ENCODE measurements around the gene ZSCAN5B. TPM values are rescaled to one million over a fixed set of nuclear protein-coding genes. Genes with fewer than 3 reads are reported as not detected.

The ZSCAN5B gene
- total and polyA plus RNA-seq, 2 of the 13 experiments (the other 11 are each of a cell fraction or from before 2014, with no cell fraction given), result not detected

- TF ChIP-seq ISL2 (CRISPR knock-in tag; IDR thresholded peaks at IDR 0.05), result 0 out of 2 replicates have a peak, but pooled peaks have one; percentile 41
- peak; percentile 60; the same call in 1 of the 2 replicates for TF ChIP-seq CBFB (CRISPR knock-in tag; IDR thresholded peaks at IDR 0.05)
- no peak for TF ChIP-seq ZNF44 (CRISPR knock-in tag; IDR thresholded peaks at IDR 0.05)
- TF ChIP-seq ZNF644 (CRISPR knock-in tag; IDR thresholded peaks at IDR 0.05; ENCODE audit: low read depth), result no peak
- TF ChIP-seq JARID2 (CRISPR knock-in tag; IDR thresholded peaks at IDR 0.05; ENCODE audit: insufficient replicate concordance), result no peak
- TF ChIP-seq ZMYM3 (CRISPR knock-in tag; IDR thresholded peaks at IDR 0.05), result no peak
- TF ChIP-seq SP1 (IDR thresholded peaks at IDR 0.05), result no peak
- TF ChIP-seq SP1 (CRISPR knock-in tag; IDR thresholded peaks at IDR 0.05), result no peak; the same call in 1 of the 2 replicates
- no peak for TF ChIP-seq IKZF1 (IDR thresholded peaks at IDR 0.05)
- TF ChIP-seq ZNF639 (CRISPR knock-in tag; conservative IDR thresholded peaks at IDR 0.05), result peak; percentile 80
- TF ChIP-seq FOXJ3 (CRISPR knock-in tag; IDR thresholded peaks at IDR 0.05; ENCODE audit: borderline replicate concordance), result no peak
- TF ChIP-seq POGZ (CRISPR knock-in tag; IDR thresholded peaks at IDR 0.05), result peak; percentile 74
- peak; percentile 90 for TF ChIP-seq GABPB1 (CRISPR knock-in tag; IDR thresholded peaks at IDR 0.05)
- no peak for TF ChIP-seq CHCHD3 (CRISPR knock-in tag; IDR thresholded peaks at IDR 0.05)
- TF ChIP-seq YY1 (IDR thresholded peaks at IDR 0.05; ENCODE audit: insufficient read depth, insufficient replicate concordance, low read depth, low read length), result peak; percentile 90
- TF ChIP-seq FOXO4 (CRISPR knock-in tag; conservative IDR thresholded peaks at IDR 0.05), result no peak
- TF ChIP-seq RNF2 (conservative IDR thresholded peaks at IDR 0.05; ENCODE audit: low read depth), result 0 out of 2 replicates have a peak, but pooled peaks have one; percentile 27
- peak; percentile 82 for TF ChIP-seq GATAD1 (CRISPR knock-in tag; IDR thresholded peaks at IDR 0.05)
- TF ChIP-seq ADNP (CRISPR knock-in tag; IDR thresholded peaks at IDR 0.05), result no peak
- no peak for TF ChIP-seq GPN1 (CRISPR knock-in tag; IDR thresholded peaks at IDR 0.05; ENCODE audit: borderline replicate concordance)
- TF ChIP-seq ZNF264 (CRISPR knock-in tag; IDR thresholded peaks at IDR 0.05), result peak; percentile 46; the same call in 1 of the 2 replicates
- TF ChIP-seq SRSF4 (IDR thresholded peaks at IDR 0.05; ENCODE audit: low read depth, low read length, poor library complexity, severe bottlenecking), result no peak
- TF ChIP-seq ARID2 (CRISPR knock-in tag; IDR thresholded peaks at IDR 0.05; ENCODE audit: borderline replicate concordance), result no peak
- TF ChIP-seq SP140L (CRISPR knock-in tag; IDR thresholded peaks at IDR 0.05; ENCODE audit: borderline replicate concordance), result no peak
- no peak for TF ChIP-seq KLF15 (CRISPR knock-in tag; IDR thresholded peaks at IDR 0.05; ENCODE audit: borderline replicate concordance)
- TF ChIP-seq GFI1 (CRISPR knock-in tag; IDR thresholded peaks at IDR 0.05; ENCODE audit: borderline replicate concordance), result no peak
- no peak for TF ChIP-seq ZNF766 (CRISPR knock-in tag; IDR thresholded peaks at IDR 0.05; ENCODE audit: borderline replicate concordance)
- no peak for TF ChIP-seq MEIS2 (CRISPR knock-in tag; IDR thresholded peaks at IDR 0.05)
- peak; percentile 72 for TF ChIP-seq MED1 (CRISPR knock-in tag; IDR thresholded peaks at IDR 0.05)
- no peak for TF ChIP-seq ZNF749 (CRISPR knock-in tag; IDR thresholded peaks at IDR 0.05; ENCODE audit: borderline replicate concordance)
- no peak for TF ChIP-seq ZNF850 (CRISPR knock-in tag; conservative IDR thresholded peaks at IDR 0.05)
These were observed 56.8 kb downstream of the ZSCAN5B start, which contains the start of gene ZNF444 (continued) for GRCh38 chr19:56140583-56141416.
